ENCODE results near the gene ZSCAN10.

- TF ChIP-seq POLR2A (IDR thresholded peaks at IDR 0.05) = no peak
- TF ChIP-seq, protein P1, sequence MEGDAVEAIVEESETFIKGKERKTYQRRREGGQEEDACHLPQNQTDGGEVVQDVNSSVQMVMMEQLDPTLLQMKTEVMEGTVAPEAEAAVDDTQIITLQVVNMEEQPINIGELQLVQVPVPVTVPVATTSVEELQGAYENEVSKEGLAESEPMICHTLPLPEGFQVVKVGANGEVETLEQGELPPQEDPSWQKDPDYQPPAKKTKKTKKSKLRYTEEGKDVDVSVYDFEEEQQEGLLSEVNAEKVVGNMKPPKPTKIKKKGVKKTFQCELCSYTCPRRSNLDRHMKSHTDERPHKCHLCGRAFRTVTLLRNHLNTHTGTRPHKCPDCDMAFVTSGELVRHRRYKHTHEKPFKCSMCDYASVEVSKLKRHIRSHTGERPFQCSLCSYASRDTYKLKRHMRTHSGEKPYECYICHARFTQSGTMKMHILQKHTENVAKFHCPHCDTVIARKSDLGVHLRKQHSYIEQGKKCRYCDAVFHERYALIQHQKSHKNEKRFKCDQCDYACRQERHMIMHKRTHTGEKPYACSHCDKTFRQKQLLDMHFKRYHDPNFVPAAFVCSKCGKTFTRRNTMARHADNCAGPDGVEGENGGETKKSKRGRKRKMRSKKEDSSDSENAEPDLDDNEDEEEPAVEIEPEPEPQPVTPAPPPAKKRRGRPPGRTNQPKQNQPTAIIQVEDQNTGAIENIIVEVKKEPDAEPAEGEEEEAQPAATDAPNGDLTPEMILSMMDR (IDR thresholded peaks at IDR 0.05) = no peak
- TF ChIP-seq POLR2AphosphoS5 (IDR thresholded peaks at IDR 0.05) = no peak
- no peak for TF ChIP-seq EP300 (IDR thresholded peaks at IDR 0.05)
These were observed 43.2 kb upstream of the ZSCAN10 start for GRCh38 chr16:3142327-3142726.

Measured in gastroesophageal sphincter (tissue), 3 donors.